Islet precursor cell (in vitro differentiated cells): Measurements from ENCODE around the gene ABI1.

Experiments
- DNase-seq: peaks from one replicate; pipeline ENCODE4 v3.0.0-alpha.2; 2018

Gene ABI1

DNA sequence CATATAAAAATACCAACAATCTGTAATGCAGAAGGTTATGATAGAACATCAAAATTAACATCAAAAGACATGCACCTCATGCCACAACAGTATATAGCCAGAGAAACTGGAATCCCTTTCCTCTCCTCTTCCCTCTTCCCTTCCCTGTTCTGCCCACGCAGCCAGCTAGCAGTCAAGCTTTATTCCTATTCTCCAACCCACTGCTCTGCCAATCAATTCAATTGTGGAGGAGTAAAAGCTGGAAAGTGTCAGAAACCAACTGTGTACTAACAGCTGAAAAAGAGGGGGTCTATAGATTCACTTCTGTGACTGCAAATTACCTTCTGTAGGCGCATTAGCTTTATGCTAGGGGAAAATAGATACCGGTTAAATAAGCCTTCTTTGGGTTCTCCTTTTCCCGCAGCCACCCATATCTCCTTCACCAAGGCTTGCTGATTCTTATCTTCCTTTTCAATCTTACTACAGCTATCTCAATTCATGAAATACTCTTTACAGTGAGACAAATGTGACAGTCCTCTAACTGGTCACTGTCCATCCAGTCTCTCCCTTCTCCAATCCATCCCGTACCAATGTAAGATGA is 16.3 kb downstream of the ABI1 start:
- no peak for DNase-seq

- DNase-seq = no peak
Measured at GRCh38 chr10:26843736-26844135, 17.0 kb downstream of the ABI1 start.

GRCh38 chr10:26841733-26842317 is 18.9 kb downstream of the ABI1 start:
- no peak for DNase-seq

GRCh38 chr10:26840938-26841732 is 19.6 kb downstream of the ABI1 start:
- DNase-seq = no peak

DNA sequence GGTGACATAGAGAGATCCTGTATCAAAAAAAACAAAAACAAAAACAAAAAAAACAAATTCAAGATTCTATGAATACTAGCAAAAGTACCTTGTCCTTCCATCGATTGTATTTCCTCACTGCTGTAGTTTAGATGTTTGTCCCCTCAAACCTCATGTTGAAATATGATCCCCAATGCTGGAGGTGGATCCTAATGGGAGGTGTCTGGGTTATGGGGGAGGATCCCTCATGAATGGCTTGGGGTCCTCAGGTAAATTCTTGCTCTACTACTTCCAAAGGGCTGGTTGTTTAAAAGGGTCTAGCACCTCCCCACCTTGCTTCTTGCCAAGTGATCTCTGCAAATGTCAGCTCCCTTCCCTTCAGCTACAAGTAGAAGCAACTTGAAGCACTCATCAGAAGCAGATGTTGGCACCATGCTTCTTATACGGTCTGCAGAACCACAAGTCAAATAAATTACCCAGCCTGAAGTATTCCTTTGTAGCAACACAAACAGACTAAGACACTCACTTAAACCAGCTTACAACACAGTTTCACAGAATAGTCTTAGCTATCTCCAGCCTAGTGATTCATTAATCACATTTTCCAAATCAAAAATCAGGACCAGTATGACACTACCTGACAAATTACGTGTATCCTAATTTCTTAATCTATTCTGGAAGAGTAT is 20.7 kb downstream of the ABI1 start:
- DNase-seq = no peak

- no peak for DNase-seq
Measured at GRCh38 chr10:26837139-26837538, 23.6 kb downstream of the ABI1 start.

DNA sequence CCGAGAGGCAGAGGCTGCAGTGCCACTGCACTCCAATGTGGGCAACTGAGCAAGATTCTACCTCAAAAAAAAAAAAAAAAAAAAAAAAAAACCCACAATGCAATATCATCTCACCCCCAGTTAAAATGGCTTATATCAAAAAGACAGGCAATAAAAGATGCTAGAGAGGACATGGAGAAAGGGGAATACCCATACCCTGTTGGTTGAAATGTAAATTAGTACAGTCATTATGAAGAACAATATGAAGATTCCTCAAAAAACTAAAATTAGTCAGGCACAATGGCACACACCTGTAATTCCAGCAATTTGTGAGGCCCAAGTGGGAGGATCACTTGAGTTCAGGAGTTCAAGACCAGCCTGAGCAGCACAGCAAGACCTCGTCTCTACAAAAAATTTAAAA is 25.7 kb downstream of the ABI1 start:
- no peak for DNase-seq

DNA sequence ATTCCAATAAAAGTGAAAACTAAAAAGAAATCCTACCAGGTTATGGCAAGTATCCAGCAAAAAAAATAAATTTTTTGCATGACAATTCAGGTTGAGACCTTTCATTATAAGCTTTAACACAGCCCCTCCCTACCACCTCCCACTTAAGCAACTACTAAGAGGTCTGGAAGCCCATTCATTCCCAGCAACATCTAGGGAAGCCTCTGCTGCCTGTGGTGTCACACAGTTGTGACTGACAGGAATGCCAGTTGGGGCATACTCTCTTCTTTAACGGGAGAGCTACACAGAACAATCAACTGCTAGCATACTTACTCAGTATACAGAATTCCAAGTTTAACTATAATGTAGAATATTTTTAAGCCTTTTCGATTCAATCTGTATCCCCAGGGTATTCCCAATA is 27.8 kb downstream of the ABI1 start:
- DNase-seq = peak; percentile 56

DNA sequence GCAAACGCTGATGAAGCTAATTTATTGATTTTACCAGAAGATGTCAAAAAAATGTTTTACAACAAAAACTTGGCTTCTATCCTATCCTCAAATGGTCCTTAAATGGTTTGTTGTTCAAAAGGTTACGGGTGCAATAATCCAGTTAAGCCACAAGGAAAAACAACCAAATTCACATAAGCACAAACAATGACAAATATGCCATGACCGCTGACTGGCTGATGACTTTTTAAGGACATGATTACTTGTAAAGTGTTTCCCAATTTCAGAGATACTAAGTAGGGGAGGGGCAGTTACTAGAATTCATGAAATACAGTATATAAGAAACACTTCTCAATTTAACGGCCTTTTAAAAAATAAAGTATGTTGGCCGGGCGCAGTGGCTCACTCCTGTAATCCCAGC is 28.8 kb downstream of the ABI1 start:
- DNase-seq = no peak

- no peak for DNase-seq
Measured at GRCh38 chr10:26829810-26830515, 30.8 kb downstream of the ABI1 start.

GRCh38 chr10:26824015-26824690 is 36.6 kb downstream of the ABI1 start:
- DNase-seq = no peak

GRCh38 chr10:26821699-26822570 is 38.8 kb downstream of the ABI1 start:
- no peak for DNase-seq

DNA sequence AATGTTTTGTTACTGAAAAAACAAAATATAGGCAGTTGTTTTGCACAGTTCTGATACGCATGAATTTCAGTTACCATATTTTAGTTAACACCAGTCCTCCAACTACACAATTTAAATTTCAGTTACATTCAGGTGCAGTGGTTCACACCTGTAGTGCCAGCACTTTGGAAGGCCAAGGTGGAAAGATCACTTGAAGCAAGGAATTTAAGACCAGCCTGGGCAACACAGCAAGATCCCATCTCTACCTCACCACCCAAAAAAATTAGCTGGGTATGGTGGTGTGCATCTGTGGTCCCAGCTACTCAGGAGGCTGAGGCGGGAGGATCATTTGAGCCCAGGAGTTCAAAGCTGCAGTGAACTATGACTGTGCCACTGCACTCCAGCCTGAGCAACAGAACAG is 45.3 kb downstream of the ABI1 start:
- DNase-seq = no peak

DNA sequence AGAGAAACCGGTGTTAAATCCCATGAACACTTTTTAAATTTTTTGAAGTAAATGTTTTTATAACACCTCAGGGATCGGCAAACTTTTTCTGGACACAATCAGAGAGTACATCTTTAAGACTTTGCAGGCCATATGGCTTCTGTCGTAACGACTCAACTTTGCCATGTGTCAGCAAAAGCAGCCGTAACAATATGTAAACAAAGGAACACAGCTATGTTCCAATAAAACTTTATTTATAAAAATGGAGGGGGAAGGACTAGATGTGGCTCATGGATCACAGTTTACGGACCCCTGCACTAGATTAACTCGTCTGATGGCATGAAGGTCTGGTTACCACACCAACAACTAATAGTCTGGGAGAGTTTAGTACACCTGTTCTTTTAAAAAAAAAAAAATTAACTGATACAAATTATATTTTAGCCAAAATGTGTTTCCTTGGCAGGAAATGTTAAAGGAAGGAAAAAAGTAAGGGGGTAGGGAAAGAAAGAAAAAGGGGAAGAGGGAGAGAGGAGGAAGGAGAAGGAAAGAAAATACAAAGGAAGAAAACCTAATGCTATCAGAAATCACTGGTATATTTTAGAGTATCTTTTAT is 50.2 kb downstream of the ABI1 start:
- DNase-seq = no peak

GRCh38 chr10:26809973-26810372 is 50.8 kb downstream of the ABI1 start:
- DNase-seq = no peak

- no peak for DNase-seq
Measured at GRCh38 chr10:26807532-26807931, 53.2 kb downstream of the ABI1 start.

- DNase-seq = no peak
Measured at GRCh38 chr10:26806557-26806956, 54.2 kb downstream of the ABI1 start.

GRCh38 chr10:26805567-26806245 is 55.1 kb downstream of the ABI1 start:
- DNase-seq = no peak

- DNase-seq = no peak
Measured at GRCh38 chr10:26804418-26805393, 56.1 kb downstream of the ABI1 start.
